ENCODE data around the gene PRCD. TPM values are rescaled to one million over a fixed set of nuclear protein-coding genes. Genes with fewer than 3 reads are reported as not detected.
"Not testable (repeated sequence)": the region's sequence is repeated elsewhere in the genome, so short reads cannot be mapped to it uniquely, and the experiment has no call there.

Gene PRCD
- total RNA-seq, 1 experiment from 2014 or later, result 1.2 TPM

DNA sequence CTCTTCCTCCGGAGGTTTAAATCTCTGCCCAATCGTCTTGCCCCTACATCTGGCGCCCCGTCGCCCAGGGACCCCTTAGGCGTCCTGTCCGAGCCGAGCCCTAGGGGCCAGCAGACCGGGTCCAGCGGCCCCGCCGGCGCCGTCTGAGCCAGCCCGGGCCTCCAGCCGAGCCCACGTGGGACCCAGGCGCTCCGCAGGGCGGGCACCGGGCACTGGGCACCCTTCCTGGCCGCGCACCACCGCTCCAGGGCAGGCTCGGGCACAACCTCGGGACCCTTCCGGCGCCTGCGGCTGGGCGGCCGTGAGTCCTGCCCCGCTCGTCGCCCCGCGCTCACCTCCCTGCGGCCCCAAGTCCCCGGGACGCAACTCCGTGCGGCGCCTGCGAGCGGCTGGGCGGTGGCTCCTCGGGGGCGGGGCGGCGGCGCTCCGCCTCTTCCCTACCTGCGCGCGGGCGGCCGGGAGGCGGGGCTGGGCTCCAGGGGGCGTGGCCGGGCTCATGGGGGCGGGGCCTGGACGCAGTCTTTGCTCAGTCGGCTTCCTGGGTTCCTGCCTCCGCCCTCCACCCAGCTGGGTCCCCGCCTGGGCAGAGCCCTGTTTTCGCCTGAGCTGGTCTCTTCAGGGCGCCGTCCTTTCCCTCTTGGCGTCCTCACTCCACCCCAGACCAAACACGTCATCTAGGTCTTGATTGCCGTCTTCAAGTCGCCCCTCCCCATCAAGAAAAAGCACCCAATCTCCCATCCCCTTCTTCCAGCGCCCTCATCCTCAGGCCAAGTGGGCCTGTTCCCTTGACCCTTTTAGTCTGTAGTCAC lies 38.6 kb upstream of the PRCD start, which contains the start of gene RHBDF2:
Gene RHBDF2, minus strand, starts transcription at position 406 of the 809 bp plus-strand sequence. CDS start 19,899 bp downstream, outside the sequence.
- peak; percentile 92 for DNase-seq
- Histone ChIP-seq H3K9me3 (no peaks in the 10 kb centered on the region), H3K36me3 (0 out of 2 replicates have a peak, but pooled peaks cover 2% of the 10 kb centered on the region), H3K4me3 (peak within 1 kb of the TSS; percentile 62), H3K27me3 (no peaks in the 10 kb centered on the region)

DNA sequence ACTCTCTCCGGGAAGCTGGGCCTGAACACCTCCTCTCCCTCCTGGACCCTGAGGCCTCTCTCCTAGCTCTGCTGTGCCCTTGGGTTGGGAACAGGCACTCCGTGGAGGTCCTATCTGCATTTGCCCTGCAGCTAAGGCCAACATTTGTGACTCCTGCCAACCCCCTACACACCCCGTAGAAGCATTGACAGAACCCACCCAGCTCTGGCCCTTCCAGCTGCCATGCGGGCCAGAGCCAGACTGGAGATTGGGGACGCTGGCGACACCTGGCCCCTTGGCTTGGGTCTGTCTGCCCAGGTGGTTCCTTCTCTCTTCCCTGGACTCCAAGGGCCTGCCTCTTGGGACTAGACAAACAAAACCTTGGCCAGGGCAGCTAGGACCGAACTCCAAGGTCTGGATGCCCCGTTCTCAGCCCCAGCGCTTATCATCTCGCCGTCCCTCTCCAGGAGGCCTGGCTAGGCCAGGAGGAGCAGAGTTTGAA lies 38.0 kb upstream of the PRCD start:
- Histone ChIP-seq H3K4me3 (peak overlapping the region; percentile 62), H3K36me3 (0 out of 2 replicates have a peak, but pooled peaks cover 2% of the 10 kb centered on the region), H3K27me3 (no peaks in the 10 kb centered on the region), H3K9me3 (no peaks in the 10 kb centered on the region)
- DNase-seq, result no peak

DNA sequence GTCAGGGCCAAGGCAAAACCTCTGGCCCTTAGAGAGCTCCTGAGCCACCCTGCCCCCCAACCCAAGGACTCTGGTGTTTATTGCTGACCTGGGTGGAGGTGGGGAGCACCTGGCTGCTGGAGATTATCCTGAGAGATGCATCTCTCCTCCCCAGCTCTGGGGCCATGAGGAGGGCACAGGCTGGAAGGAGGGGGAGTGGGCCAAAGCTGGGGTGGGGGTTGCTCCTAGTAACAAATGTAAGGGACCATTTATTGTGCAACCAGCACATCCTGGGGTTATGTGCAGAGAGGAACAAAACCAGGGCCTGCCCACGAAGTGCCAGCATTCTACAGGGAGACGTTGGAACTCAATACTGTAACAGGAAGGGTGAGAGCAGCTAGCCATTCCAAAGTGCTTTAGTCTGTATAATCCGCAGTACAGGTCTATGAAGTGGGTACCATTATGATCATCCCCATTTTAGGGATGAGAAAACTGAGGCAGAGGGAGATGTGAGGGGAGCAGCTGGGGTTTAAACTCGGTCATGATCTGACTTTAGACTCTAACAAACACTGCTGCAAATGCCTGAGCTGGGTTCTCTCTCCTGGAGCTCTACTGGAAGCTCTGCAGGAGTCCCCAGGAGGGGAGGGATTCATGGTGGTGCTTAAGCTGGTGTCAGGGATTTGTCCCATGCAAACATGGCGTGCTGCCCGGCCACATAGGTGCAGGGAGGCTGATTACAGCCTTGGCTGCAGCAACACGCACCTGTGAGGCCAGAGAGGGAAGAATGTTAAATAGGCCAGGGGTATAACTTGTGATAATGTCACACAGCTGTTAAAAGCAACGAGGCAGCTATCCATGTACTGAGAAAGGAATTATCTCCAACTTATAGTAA lies 37.3 kb upstream of the PRCD start:
- Histone ChIP-seq H3K27me3 (no peaks in the 10 kb centered on the region), H3K9me3 (no peaks in the 10 kb centered on the region), H3K36me3 (0 out of 2 replicates have a peak, but pooled peaks cover 2% of the 10 kb centered on the region), H3K4me3 (no peak overlapping the region)
- no peak for DNase-seq

DNA sequence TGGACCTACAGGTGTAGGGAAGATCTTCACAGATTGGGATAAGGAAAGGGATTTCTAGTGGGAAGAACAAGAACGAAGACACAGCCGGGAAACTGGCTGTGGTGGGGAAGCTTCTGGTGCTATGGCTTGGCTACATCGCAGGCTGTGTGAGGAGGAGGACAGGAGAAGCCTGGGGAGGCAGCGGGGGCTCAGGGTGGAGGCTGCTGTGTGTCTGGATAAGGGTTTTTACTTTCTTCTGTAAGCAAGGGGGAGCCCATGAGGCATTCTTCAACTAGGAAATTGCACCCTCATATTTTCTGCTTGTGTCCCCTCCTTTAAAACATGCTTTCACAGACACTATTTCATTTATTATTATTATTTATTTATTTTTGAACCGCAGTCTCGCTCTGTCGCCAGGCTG lies 35.7 kb upstream of the PRCD start:
- Histone ChIP-seq H3K27me3 (no peaks in the 10 kb centered on the region), H3K4me3 (no peak overlapping the region), H3K9me3 (no peaks in the 10 kb centered on the region), H3K36me3 (0 out of 2 replicates have a peak, but pooled peaks cover 2% of the 10 kb centered on the region)
- DNase-seq, result peak; percentile 28

DNA sequence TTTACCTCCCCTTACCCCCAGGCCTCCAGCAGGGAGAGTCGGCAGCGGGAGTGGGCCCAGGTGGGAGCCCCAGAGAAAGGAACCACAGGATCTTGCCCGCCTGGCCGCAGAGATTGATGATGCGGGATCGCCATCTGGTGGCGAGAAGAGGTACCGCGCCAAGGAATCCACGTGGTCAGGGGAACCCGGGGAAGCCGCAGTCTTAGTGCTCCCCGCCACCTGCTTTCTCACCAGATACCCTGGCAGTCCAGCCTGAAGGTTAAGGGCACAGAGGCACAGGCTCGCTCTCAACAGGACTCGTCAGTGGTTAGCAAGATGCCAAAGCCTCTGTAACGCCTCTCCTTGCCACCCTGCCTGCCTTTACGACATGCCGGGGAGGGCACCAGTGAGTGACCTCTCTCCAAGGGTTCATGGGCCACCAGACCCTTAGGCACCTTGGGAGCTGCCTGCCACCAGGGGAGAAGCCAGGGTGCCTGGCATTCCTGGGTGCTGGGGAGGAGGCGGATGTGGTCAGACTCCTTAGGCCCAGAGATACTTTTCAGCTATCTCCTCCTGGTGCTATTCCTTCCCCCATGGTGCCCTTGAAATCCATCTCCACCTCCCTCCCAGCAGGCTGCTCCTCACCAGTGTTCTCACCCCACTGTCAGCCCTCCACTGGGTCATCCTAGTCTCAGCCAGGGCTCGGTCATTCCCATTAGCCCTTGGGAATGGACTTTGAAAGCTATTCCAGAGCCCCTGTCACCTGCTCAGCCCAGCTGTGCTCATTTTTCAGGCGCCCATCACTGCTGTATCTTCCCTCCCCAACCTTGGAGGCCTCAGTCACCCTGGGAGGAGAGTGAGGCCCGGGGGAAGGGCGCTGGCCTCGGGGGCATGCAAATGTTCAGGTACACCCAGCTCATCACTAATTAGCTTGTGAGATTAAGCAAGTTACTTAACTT lies 33.2 kb upstream of the PRCD start:
- Histone ChIP-seq H3K9me3 (no peaks in the 10 kb centered on the region), H3K36me3 (no peaks in the 10 kb centered on the region), H3K27me3 (no peaks in the 10 kb centered on the region), H3K4me3 (no peak overlapping the region)
- peak; percentile 62 for DNase-seq

DNA sequence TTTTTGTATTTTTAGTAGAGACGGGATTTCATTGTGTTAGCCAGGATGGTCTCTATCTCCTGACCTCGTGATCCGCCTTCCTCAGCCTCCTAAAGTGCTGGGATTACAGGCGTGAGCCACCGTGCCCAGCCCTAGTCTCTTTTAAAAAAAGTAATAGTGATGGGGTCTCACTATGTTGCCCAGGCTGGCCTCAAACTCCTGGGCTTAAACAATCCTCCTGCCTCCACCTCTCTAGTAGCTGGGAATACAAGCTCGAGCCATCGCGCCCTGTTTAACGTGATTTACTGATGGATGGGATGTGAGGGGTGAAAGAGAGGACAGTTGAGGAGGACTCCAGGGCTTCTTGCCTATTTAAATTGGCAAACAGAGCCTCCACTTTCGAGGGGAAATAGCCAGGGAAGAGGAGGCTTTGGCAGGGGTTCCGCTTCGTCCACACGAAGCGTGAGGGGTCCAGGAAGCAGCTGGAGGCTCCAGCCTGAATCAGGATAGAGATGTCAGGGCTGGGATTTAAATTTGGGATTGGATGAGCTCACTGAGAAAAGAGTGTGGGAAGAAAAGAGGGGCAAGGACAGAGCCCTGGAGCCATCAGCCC lies 31.3 kb upstream of the PRCD start:
- not testable (repeated sequence) for H3K4me3 ChIP-seq, H3K9me3 ChIP-seq, H3K27me3 ChIP-seq, DNase-seq, H3K36me3 ChIP-seq

DNA sequence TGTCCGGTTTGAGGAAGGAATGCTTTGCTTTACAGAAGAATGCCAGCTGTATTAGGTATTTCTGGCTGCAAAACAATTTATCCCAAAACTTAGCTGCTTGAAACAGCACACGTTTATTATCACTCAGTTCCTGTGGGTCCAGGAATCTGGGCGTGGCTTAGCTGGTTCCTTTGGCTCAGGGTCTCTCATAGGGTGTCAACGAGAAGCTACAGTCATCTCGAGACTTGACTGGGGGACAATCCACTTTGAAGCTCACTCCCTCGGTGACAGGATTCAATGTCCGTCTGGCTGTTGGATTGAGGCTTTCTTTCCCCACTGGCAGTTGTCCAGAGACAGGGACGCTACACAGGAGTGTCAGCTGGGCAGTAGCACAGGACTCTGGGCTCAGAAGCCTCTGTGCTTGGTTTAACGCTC lies 29.0 kb upstream of the PRCD start:
- no peaks in the 10 kb centered on the region for H3K36me3 ChIP-seq
- H3K9me3 ChIP-seq, result no peaks in the 10 kb centered on the region
- no peaks in the 10 kb centered on the region for H3K27me3 ChIP-seq
- H3K4me3 ChIP-seq, result no peak overlapping the region
- DNase-seq, result peak; percentile 30

DNA sequence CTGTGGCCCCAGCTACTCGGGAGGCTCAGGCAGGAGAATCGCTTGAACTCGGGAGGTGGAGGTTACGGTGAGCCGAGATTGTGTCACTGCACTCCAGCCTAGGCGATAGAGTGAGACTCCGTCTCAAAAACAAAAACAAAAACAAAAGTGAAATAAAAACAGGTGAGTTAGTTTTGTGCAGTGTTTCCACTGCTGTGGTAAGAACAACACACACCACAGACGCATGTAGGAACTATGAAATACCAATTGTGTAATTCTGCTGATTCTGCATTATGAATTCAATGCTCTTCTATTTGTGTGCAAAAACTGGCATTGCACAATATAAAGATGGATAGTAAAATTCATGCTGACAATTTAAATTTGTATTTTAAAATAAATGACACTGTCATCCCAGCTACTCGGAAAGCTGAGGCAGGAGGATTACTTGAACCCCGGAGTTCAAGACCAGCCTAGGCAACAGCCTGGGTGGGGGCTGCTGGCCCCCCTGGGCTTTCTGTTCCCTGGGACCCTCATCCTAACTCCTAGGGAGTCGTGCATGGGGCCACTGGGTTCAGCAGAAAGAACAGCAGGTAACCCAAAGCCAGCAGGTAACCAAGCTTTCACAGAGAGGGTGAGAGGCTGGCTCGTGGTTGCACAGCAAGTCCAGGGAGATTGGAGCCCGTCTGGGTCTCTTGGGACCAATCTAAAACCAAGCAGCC lies 28.0 kb upstream of the PRCD start:
- no peak overlapping the region for H3K4me3 ChIP-seq
- H3K27me3 ChIP-seq, result no peaks in the 10 kb centered on the region
- no peaks in the 10 kb centered on the region for H3K9me3 ChIP-seq
- DNase-seq, result no peak
- H3K36me3 ChIP-seq, result no peaks in the 10 kb centered on the region

DNA sequence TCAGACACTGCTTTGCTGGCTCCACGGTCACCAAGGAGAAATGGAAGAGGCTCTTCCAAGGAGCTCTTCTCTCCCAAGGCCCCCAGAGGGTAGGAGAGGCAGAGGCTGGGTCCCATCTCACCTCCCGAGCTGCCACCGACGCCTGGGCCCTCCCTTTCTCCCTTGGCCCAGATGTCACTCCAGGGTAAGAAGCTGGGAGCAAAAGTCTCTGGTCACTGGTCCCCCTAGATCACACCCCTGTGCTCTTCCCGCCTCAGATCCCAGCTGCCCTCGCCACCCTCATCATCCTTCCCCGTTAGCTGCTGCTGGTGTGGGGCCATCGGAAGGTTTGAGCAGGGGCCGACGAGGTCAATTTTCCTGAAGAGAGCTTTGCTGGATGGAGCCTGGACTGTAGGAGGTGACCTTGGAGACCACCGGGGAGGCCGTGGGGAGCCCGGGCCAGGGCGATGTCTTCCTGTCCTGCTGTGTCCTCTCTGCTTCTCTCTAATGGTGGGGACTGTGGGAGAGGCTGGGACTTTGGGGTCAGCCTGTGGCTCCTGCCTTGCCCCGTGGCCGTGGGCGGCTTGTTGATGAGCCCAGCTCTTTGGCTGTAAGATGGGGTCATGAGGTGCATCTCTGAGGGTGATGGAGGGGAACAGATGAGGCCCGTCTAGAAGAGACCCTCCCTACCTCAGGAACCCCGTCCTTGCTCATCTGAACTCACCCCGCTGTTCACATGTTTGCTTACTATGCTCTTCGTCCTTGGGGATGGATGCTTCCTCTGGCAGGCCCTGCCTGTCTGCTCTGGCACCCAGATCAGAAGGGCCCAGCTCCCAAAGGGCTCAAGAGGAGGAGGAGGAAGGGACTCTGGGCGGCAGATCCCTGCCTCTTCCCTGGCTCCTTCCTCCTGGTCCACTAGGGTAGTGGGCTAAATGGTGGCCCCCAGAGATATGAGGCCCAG lies 27.2 kb upstream of the PRCD start:
- no peaks in the 10 kb centered on the region for H3K27me3 ChIP-seq
- H3K9me3 ChIP-seq, result no peaks in the 10 kb centered on the region
- DNase-seq, result no peak
- no peaks in the 10 kb centered on the region for H3K36me3 ChIP-seq
- H3K4me3 ChIP-seq, result no peak overlapping the region

DNA sequence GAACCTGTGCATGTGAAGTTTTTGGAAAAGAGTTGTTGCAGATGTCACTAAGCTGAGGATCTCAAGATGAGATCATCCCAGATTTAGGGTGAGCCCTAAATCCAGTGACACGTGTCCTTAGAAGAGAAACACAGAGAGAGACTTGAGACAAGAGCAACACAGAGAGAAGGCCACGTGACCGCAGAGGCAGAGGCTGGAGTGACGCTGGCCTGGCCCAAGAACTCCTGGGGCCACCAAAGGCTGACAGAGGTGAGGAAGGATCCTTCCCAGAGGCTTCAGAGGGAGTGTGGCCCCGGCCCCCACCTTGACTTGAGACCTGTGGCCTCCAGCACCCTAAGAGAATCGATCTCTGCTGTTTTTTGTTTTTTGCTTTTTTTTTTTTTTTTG lies 26.5 kb upstream of the PRCD start:
- DNase-seq, result no peak
- H3K36me3 ChIP-seq, result no peaks in the 10 kb centered on the region

DNA sequence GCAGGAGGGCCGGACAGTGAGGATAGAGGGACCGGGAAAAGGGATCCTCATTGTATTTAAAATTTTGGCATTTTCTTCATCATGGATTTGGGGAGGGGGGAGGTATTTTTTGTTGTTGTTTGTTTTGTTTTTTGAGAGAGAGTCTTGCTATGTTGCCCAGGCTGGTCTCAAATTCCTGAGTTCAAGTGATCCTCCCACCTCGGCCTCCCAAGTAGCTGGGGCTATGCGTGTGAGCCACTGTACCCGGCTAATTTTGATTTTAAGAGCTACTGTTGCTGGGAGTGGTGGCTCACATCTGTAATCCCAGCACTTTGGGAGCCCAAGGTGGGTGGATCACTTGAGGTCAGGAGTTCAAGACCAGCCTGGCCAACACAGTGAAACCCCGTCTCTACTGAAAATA lies 25.5 kb upstream of the PRCD start:
- DNase-seq, H3K27me3 ChIP-seq, H3K4me3 ChIP-seq, H3K36me3 ChIP-seq, H3K9me3 ChIP-seq: not testable (repeated sequence)

More for the DNA sequence above, 26.5 kb upstream of the PRCD start:
- Histone ChIP-seq H3K27me3 (no peaks in the 10 kb centered on the region), H3K9me3 (no peaks in the 10 kb centered on the region), H3K4me3 (no peak overlapping the region)

DNA sequence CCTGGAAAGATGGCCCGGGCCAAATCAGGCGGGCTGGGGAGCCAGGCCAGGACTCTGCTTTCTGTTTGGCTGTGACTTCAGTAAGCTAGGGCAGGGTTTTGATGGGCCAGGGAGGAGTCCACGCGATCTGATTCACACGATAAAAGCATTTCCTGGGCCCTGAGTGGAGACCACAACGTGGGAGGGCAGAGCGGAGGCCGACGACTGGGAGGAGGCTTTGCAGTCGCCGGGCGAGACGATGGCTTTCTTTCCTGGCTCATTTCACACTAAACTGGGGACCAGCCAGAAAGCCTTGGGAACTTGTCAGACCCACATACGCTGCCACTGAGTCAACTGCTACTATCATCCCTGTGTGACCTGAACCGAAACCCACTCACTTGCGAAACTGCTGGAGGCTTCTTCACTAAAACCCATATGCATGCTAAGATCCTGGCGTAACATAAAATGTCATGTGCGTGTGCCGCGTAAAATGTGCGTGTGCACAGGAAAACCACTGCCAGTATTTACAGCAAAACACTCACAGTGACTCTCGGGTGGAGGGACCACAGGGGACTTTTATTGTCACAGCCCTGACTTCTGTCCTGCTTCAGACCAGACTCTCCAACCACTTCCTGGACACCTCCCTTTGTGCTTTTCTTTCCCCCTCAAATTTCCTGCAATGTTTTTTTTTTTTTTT lies 24.4 kb upstream of the PRCD start:
- no peaks in the 10 kb centered on the region for H3K9me3 ChIP-seq
- no peaks in the 10 kb centered on the region for H3K27me3 ChIP-seq
- H3K36me3 ChIP-seq, result no peaks in the 10 kb centered on the region
- DNase-seq, result peak; percentile 92
- H3K4me3 ChIP-seq, result 0 out of 2 replicates have a peak overlapping the region, but pooled peaks have one; percentile 5

DNA sequence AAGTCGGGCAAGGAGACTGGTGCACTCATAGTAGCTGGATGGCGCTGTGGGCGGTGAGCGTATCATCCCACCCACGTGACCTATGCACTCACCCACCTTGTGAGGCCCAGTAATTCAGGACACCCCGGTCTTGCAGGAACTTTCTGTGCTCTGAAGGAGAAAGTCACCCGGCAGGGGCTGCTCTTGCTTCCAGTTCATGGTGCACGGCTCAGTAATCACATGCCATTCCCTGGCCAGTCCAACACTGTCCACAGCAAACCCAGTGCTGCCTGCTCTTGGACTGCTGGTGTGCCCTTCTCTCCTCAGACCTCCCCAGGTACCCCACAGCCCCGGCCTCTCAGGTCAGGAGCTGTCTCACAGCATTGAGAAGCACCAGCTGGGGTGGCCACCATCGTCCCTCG lies 22.2 kb upstream of the PRCD start:
- no peaks in the 10 kb centered on the region for H3K27me3 ChIP-seq
- DNase-seq, result no peak
- no peaks in the 10 kb centered on the region for H3K9me3 ChIP-seq
- H3K4me3 ChIP-seq, result no peak overlapping the region
- no peaks in the 10 kb centered on the region for H3K36me3 ChIP-seq
